ENCODE results near the gene KLHL6.
A peak's percentile ranks its signal among the peaks of the same experiment; 100 is the strongest.
"Not testable (repeated sequence)": the region's sequence is repeated elsewhere in the genome, so short reads cannot be mapped to it uniquely, and the experiment has no call there.

The KLHL6 gene

DNA sequence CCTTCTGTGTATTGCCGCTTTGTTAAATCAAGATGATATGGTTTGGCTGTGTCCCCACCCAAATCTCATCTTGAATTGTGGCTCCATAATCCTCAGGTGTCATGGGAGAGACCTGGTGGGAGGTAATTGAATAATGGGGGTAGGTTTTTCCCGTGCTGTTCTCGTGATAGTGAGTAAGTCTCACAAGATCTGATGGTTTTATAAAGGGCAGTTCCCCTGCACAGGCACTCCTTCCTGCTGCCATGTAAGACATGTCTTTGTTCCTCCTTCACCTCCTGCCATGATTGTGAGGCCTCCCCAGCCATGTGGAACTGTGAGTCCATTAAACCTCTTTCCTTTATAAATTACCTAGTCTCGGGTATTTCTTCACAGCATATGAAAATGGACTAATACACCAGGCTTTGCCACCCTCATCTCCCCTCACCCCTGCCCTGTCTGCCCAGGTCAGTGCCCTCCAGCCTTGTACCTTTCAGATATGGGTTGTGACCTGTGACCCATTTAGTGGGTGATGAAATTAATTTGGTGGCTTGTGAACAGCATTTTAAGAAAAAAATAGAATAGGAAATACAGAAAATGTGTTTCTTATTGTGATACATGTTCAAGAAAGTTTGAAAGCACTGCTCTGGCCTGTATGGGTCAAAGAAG, 71.0 kb downstream of the KLHL6 start:
- no peak for DNase-seq

DNA sequence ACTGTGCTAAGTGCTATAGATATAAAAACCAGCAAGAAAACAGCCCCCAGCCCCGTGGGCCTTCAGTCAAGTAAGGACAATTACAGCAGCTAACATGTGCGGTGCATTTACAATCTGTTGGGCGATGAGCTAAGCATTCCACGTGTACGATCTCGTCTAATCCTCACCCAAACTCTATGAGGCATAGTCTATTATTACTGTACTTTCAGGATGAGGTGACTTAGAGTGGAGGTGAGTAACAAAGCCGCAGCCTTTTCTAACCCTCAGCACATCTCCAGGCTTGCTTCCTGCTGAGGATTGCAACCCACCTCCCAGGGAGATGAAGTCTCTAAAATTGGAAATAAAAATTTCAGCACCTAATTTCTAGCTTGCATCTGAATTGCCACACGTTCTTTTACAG, 73.9 kb downstream of the KLHL6 start:
- no peak for DNase-seq

DNA sequence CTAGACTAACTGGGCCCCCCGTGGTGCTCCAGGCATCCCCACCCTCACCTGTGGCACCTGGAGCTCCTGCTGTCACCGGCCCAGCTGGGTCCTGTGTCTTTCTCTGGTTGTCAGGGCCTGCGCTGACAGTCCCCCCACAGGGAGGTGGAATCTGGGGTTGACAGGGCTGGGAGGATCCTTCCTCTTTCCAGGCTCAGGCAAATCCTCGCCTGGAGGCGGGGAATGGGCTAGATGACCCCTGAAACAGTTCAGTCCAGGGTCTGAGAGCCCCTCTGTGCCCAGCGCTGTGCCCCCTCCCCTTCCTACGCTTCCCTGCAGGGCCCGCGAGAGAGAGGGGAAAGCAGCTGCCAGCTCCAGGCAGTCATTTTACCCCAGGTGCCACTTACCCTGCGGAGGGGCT, 77.0 kb downstream of the KLHL6 start:
- no peak for DNase-seq

DNA sequence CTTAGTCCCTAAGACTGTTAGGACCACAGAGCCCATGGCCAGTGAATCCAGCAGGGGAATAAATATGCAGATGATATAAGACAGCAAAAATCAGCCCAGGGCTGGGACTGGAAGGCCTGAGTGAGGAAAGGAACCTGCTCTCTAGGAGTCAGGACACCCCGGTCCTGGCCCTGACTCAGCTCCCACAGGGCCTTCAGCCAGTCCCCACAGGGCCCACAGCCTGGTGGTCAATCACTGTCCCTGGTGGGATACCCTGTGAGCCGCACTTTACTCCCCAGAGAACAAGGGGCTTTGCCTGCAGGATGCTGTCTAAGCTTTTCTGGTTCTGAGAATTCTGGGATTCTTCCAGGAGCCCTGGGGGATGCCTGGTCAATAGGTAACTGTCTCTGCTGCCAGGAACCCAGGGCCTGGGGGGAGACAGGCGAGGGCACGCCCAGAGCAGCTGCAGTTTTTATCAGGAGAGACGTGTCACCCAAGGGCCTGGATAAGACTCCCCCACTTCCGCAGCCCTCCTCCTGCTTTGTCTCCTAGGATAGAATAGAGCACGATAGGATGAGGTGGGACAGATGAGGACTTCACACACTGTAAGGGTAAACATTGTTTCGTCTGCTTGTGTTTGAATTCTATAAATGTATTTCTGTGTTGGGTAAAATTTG, 77.6 kb downstream of the KLHL6 start:
- no peak for DNase-seq

DNA sequence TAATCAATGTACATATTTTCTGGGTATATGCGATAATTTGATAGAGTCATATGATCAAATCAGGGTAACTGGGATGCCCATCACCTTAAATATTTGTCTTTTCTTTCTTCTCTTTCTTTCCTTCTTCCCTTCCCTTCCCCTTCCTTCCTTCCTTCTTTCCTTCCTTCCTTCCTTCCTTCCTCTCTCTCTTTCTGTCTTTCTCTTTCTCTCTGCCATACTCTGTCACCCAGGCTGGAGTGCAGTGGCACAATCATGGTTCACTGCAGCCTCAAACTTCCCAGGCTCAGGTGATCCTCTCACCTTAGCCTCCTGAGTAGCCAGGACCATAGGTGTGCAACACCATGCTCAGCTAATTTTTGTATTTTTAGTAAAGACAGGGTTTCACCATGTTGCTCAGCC, 79.7 kb downstream of the KLHL6 start:
- not testable (repeated sequence) for DNase-seq

DNA sequence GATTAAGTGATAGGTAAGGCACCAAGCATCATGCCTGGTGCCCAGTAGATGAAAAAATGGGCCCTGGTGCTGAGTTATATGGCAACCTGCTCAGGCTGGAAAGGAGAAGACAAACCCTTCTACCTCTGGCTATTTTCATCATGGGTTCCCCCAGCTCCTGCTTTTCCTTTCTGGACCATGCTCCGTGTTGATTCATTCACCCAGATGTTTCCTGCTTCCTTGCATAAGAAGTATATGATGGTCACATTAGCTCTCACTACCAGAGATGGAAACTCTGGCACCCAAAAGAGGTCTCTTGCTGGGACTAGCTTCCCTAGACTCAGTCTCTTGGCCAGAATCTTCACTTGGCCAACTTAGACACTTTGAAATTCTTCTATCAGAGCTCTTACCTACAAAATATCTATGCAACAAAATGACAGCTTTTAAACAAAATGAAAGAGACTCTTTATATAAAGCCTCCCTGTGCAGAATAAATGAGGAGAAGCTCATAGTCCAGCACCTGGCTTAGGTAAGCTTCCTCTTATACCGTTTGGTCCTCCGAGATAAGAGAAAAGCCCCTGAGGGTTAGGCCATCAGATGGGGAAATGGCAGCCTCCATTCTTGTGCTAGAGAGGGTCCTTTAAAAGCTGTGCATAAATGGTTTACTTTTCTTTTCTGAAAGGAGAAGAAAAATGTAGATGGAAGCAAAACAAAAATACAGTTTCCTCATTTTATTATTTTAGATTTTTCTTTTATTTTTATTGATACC, 80.3 kb downstream of the KLHL6 start:
- no peak for DNase-seq

DNA sequence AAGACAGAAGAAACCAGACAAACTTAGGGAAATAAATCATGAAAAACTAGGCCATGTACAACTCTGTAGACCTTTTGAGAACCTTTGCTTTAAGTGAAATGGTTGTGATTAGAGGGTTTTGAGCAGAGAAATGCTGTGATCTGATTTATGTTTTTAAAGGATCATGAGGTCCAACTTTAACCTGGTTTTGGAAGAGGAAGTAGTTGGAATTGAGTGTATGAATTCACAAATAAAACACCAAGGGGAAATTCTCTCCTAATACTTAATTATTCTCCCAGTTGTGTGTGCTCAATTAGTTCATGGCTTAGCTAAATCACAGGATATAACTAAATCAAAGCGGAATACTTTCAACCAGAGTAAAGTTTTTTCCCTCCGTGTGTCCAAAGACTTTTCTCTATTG, 81.5 kb downstream of the KLHL6 start:
- no peak for DNase-seq

DNA sequence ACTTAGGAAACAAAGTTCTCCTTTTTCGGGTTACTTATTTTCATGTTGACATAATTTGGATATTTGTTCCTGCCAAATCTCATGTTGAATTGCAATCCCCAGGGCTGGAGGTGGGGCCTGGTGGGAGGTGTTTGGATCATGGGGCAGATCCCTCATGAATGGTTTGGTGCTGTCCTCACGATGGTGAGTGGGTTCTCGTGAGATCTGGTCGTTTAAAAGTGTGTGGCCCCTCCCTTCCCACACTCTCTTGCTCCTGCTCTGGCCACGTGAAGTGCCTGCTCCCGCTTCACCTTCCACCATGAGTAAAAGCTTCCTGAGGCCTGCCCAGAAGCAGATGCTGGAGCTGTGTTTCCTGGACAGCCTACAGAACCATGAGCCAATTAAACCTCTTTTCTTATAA, 83.4 kb downstream of the KLHL6 start:
- no peak for DNase-seq

DNA sequence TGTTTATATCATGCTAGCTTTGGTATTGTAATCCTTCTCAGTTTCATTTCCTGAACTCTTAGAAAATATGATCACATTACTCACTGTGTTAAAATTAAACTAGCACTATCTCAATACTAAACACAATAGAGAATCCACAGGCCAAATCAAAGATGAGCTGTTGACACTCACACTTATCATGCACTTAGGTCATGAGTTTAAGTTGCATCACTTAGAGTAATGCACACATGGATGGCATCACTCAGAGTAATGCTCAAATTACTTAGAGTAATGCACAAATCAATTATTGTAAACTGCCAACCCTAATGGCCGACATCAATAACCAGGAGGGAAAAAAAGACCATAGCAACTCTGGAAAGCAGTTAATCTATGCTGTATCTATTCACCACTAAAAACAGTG, 87.1 kb downstream of the KLHL6 start:
- no peak for DNase-seq

DNA sequence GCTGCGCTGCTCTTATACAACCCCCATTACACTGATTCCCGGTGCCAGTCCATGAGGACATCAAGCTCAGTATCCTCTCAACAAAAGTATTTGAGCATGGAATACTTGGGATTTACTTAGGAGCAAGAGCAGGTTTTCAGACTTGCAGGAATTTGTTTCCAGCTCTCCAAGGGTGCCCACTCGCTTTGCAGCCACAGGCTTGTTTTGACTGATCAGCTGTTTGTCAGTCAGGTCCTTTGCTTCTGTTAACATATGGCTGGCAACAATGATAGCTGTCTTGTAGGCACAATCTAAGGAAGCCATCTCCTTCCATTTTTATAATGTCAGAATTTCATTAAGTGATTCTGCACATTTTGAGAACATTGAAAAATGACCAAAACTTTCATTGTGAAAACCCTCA, 88.9 kb downstream of the KLHL6 start:
- no peak for DNase-seq

DNA sequence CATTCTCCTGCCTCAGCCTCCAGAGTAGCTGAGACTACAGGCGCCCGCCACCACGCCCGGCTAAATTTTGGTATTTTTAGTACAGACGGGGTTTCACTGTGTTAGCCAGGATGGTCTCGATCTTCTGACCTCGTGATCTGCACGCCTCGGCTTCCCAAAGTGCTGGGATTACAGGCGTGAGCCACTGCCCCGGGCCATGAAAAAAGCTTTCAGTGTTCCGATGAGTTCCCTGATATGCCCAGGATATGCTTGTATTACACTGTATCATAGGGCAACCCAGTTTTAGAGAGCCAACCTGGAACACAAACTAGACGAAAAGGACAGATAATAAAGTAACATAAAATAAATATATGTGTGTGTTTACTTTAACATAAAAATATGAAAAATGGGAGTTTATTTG, 89.8 kb downstream of the KLHL6 start:
- DNase-seq = not testable (repeated sequence)

DNA sequence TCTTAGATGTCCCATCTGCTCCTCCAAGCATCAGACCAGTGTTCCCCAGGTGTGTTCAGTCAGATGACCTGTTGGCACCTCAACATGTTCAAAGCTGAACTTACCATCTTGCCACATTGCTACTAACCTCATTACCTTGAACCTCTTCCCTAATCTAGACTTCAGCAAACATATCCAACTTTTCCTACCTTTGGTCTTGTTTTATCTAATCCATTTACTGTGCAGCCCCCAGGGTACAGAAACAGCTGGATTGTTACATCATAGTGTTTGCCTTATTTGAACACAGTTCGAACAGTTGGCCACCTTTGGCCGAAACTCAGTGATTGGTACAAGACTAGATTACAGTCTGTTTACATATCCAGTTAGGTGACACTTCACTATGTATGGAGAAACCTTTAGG, 91.0 kb downstream of the KLHL6 start:
- DNase-seq = no peak

DNA sequence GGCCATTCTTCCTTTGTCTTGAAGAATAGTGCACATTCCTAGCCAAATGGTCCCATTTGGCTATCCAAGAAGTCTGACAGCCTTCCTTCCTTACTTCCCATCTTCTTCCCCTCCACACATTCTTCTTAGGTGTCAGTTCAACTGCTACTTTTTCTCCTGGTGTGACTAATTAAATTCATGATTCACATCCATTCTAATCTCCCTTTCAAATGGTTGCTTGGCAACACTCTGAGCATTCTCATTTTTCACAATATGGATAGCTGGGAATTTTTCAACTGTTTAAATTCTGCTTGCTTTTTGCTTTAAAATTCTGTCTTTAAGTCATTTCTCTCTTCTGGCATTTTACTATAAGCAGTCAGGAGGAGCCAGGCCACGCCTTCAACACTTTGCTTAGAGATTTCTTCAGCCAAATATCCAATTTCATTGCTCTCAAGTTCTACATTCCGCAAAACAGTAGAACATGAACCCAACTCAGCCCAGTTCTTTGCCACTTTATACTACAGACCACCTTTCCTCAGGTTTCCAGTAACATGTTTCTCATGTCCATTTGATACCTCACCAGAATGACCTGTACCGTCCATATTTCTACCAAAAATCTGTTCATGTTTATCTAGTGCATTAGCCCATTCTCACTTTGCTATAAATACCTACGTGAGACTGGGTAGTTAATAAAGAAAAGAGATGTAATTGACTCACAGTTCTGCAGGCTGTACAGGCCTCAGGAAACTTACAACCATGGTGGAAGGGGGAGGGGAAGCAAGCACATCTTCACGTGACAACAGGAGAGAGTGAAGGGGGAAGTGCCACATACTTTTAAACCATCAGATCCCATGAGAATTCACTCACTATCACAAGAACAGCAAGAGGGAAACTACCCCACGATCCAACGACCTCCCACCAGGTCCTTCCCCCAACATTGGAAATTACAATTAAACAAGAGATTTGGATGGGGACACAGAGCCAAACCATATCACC, 95.1 kb downstream of the KLHL6 start:
- DNase-seq = no peak

DNA sequence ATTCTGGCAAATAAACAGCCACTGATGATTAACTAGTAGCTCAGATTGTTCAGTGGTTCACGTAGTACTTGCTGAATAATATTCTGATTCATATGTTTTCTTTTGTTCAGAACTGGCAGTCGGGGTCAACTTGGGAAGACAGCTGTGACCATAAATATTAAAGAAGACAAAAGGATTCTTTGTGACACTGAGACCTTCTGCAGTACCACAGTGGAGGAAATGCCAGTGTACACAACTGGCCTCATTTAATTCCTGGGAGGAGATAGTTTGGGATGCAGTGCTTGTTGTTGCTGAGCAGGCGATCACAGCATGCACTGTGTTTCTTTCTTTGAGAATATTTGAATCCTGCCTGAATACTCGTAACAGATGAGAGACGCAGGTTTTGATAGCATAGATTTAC, 100.4 kb downstream of the KLHL6 start:
- no peak for DNase-seq

DNA sequence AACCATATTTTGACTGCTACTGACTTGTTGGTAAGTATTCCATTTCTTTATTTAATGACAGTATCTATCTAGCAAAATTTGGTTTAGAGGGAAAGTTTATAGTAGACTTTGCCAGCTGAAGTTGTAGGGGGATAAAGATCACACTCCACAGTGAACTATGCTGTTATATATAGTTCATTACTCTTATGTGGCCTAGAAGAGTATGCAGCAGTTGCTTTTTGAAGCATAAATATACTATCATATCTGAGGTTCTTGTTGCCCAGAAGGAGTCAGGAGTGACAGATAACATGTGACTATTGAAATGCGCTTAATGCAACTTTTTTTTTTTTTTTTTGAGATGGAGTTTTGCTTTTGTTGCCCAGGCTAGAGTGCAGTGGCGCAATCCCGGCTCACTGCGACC, 101.4 kb downstream of the KLHL6 start:
- DNase-seq = no peak

DNA sequence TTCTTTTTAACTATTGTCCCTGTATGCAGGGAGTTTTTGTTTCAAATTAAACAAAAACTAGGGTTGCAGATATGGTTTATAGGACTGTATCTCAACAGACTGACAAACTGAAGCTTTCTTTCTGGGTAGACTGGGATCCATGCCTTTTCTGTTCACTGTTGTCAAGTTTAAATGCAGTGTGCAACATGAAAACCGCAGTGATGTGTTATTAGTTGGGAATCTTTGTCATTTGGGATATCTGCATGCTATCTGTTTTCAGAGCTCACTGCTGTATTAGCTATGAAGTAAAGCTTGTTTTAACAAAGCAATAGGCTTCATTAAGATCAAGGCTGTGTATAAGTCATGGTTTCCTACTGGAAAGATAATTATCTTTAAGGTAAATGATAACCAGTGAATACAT, 105.7 kb downstream of the KLHL6 start:
- DNase-seq = no peak

DNA sequence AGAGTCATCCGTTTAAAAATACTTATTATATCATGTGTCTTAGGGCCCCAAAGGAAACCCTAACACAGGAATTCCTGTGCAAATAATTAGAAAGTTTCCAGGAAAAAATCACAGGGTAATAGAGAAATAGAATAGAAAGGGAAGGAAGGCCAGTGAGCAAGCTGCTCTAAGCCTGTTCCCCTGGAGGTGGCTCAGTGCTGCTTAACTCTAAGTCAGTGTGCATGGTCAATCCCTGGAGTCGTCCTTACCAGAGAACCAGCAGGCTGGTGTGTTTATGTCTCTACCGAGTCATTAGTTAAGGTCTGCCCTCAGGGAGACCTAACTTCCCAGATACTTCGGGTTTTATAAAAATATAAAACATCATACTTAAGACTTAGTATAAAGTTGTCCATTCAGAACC, 106.1 kb downstream of the KLHL6 start:
- DNase-seq = no peak

DNA sequence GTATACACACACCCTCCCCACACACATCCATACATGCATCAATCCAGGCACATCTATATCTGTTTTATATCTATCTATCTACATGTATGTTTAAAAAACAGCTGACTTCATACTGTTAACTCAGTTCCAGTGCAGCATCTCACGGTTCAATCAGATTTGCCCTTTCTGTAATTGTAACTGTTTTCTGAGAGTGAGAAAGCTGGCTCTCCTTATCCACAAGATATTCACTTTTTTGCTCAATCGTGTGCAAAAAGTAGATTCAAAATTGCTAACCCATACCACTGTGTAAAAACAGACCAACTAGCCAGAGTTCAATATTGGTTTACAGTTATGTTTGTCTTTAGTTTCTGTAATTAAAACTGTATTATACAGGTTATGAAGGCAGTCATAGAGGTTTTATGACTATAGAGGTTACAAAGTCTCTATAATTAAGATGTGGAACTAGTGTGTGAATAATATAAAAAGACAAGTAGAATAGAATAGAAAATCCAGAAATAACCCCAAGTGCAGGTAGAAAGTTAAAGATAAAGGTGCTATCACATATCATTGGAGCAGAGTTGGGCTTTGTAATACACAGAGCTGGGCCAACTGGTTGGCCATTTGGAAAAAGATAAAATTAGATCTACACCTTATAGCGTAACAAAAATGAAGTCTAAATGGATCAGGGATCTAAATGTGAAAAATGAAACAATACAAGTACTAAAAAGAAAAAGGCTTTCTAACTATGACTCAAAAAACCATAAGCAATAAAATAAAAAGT, 107.0 kb downstream of the KLHL6 start:
- no peak for DNase-seq

DNA sequence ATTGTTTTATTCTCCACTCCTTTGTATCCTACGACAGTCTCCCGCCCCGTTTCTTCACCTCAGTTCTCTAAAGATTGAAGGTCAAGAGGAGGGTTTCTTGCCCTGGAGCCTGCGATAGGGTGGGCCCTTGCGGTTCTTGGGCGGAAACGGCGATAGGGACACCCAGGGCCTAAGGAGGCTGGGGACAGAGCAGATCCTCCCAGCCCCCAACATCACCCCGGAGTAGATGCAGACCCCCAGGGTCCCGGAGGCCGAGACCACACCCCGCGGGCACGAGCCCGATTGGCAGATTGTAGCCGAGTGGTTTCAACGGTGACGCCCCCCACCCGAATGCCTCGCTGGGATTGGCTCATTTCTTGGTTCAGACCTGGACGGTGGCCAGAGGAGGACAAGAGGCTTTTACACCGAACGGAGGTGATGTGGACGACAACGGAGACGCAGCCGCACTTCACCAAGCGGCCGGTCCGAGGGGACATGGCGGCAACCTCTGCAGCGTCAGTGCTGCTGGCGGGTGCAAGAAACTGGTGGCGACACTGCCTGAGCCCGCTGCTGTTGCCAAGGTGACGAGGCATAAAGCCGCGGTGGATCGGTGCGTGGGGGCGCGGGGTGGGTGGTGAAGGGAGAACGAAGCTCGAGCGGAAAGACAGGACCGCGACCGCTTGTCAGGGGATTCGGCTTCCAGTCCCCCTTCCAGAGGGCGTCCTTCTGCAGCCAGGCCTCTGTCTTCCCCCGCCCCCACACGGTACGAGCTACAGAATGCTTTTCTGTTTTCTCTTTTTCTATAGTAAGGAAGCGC, 108.1 kb downstream of the KLHL6 start:
- peak; percentile 32 for DNase-seq

DNA sequence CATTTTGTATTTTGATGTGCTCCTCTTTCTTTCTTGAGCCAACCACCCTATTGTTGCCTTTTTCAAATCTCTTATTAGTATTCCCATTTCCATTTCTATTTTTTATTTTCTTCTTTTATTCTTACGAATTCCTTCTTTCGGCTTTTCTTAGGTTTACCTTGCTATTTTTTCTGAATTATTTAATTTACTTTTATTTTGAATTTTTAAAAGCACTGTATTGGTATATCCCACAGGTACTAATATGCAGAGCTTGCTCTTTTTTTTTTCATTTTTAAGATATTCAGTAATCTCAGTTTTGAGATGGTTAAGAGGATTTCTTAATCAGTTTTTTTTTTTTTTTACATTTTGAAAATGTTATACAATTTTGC, 108.7 kb downstream of the KLHL6 start:
- DNase-seq = no peak

DNA sequence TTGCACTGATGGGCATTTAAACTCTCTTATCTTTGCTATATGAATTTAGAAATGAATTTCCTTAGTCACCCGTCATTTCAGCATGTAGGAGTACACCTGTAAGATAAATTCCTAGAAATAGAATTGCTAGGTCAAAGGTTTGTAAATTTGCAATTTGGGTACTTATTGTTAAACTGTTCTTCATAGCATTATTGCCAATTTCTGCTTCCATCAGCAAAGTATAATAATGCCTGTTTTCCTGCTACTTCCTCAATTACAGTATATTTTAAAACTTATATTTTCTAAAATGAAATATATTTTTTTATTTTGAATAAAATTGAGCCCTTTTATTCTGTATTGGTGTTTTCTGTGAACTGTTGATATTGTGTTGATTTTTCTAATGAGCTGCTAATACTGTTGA, 110.8 kb downstream of the KLHL6 start:
- DNase-seq = no peak
